Choroid plexus epithelial cell (primary cell): ENCODE results near the gene KRT5.
"Not testable (repeated sequence)": the region's sequence is repeated elsewhere in the genome, so short reads cannot be mapped to it uniquely, and the experiment has no call there.

Experiments
- DNase-seq: peaks from one replicate; pipeline ENCODE4 v3.0.0-alpha.2; 2010; ENCODE audit warnings: low read depth
- H3K4me3 ChIP-seq: 2 replicates; pipeline ENCODE4 v1.5.1; 2011; ENCODE audit warnings: low read depth, mild to moderate bottlenecking, control low read depth, low read length, moderate library complexity
- TF ChIP-seq, protein P1 (sequence below): conservative IDR thresholded peaks from 2 replicates; pipeline ENCODE4 v1.5.1; 2011; ENCODE audit warnings: low read depth, mild to moderate bottlenecking, control low read depth, inconsistent platforms, low read length, moderate library complexity

KRT5 gene

GRCh38 chr12:52496590-52497071, 23.6 kb downstream of the KRT5 start:
- DNase-seq, result peak; percentile 76
- no peak overlapping the region for H3K4me3 ChIP-seq
- TF ChIP-seq, protein P1, sequence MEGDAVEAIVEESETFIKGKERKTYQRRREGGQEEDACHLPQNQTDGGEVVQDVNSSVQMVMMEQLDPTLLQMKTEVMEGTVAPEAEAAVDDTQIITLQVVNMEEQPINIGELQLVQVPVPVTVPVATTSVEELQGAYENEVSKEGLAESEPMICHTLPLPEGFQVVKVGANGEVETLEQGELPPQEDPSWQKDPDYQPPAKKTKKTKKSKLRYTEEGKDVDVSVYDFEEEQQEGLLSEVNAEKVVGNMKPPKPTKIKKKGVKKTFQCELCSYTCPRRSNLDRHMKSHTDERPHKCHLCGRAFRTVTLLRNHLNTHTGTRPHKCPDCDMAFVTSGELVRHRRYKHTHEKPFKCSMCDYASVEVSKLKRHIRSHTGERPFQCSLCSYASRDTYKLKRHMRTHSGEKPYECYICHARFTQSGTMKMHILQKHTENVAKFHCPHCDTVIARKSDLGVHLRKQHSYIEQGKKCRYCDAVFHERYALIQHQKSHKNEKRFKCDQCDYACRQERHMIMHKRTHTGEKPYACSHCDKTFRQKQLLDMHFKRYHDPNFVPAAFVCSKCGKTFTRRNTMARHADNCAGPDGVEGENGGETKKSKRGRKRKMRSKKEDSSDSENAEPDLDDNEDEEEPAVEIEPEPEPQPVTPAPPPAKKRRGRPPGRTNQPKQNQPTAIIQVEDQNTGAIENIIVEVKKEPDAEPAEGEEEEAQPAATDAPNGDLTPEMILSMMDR, result no peak

DNA sequence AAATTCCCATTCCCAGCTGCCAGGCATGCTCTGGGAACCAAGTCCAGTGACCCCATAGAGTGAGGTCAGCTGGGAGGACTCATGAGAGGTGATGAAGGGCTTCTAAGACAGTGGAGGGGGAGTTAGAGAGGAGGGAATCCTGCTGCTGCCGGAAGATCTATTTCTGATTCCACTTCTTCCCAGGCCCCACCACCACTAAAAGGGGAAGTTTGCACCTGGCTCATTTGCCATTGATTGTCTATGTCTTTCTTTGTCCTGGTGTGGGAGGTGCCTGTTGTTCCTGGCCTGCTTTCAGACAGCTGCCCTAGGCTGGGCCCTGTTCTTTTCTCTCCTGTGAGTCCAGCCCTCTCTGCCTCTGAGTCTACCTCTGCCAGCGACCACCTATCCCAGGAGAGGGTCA, 24.1 kb downstream of the KRT5 start:
- TF ChIP-seq, protein P1, result no peak
- no peak overlapping the region for H3K4me3 ChIP-seq
- no peak for DNase-seq

GRCh38 chr12:52495389-52495788, 24.8 kb downstream of the KRT5 start:
- no peak overlapping the region for H3K4me3 ChIP-seq
- TF ChIP-seq, protein P1, result no peak
- DNase-seq, result peak; percentile 64

GRCh38 chr12:52494518-52494917, 25.7 kb downstream of the KRT5 start:
- TF ChIP-seq, protein P1, result no peak
- peak; percentile 78 for DNase-seq

GRCh38 chr12:52494100-52494499, 26.1 kb downstream of the KRT5 start:
- TF ChIP-seq, protein P1, result no peak
- H3K4me3 ChIP-seq, result no peak overlapping the region
- no peak for DNase-seq

More at GRCh38 chr12:52494518-52494917, 25.7 kb downstream of the KRT5 start:
- H3K4me3 ChIP-seq, result no peak overlapping the region

DNA sequence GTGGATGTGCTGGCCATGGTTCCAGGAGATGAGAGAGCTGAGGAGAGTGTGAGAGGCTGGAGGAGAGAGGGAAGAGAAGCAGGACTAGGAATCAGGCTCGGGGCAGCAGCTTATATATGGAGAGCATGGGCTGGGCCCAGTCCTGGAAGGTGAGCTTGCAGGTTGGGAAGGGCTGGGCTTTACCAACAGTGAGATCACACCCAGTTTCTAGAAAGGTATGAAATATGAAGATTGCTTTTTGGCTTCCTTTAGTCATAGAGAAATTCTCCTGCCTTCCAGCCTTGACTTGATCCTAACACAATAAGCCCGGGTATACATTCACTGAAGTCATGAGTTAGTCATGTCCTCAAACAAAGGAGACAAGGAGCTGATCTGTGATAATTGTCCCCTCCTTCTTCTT, 27.0 kb downstream of the KRT5 start, which contains the start of gene KRT6A:
Gene KRT6A (minus strand): TSS at position 86 of the 400 bp plus-strand sequence. CDS start 69 bp downstream, at position 17.
- no peak for DNase-seq
- TF ChIP-seq, protein P1, result no peak
- H3K4me3 ChIP-seq, result no peak within 1 kb of the TSS

GRCh38 chr12:52492405-52492804, 27.8 kb downstream of the KRT5 start:
- not testable (repeated sequence) for DNase-seq, H3K4me3 ChIP-seq

DNA sequence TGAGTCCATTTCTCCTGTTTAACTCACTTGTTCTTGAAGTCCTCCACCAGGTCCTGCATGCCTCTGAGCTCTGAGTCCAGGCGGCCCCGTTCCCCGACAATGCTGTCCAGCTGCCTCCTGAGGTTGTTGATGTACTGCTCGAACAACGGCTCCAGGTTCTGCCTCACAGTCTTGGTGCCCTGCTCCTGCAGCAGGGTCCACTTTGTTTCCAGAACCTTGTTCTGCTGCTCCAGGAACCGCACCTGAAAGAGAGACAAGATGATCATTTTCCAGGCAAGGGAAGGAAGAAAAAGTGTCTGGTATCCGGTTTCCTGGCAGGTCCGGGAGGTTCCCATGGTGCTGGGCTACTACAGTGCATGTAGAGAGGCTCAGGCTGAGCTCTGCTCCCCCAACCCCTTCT, 28.7 kb downstream of the KRT5 start:
- not testable (repeated sequence) for H3K4me3 ChIP-seq, DNase-seq
